GM12878 (cell line): ENCODE results near the gene MRNIP.

ENCODE experiments used
- SIX5 ChIP-seq: IDR thresholded peaks from 2 replicates; pipeline ENCODE4 v1.6.1; 2011; ENCODE audit warnings: mild to moderate bottlenecking, low read depth, low read length, moderate library complexity; ENCODE audit not compliant: severe bottlenecking
- SUZ12 ChIP-seq: fragments of 200-600 bp; sonication (generic); IDR thresholded peaks from one replicate; pipeline ENCODE4 v1.6.1; 2018; ENCODE audit warnings: antibody characterized with exemption, mild to moderate bottlenecking; ENCODE audit not compliant: unreplicated experiment

- TF ChIP-seq SUZ12 (no peak), SIX5 (no peak)
Measured at GRCh38 chr5:179866241-179867078, 7.8 kb upstream of the MRNIP start.
